NT2/D1 (cell line): Measurements from ENCODE around the gene TPSAB1.

ENCODE experiments used
- DNase-seq: peaks from one replicate; pipeline ENCODE4 v3.0.0-alpha.2; 2011; ENCODE audit warnings: low read depth, low spot score
- H3K27me3 ChIP-seq: 2 replicates; pipeline ENCODE4 v1.6.0; 2011; ENCODE audit warnings: mild to moderate bottlenecking; ENCODE audit not compliant: insufficient read length, insufficient read depth
- H3K36me3 ChIP-seq: 2 replicates; pipeline ENCODE4 v1.6.1; 2011; ENCODE audit warnings: mild to moderate bottlenecking, low read length, mixed read lengths; ENCODE audit not compliant: insufficient read depth, insufficient read length
- H3K4me1 ChIP-seq: 2 replicates; pipeline ENCODE4 v1.5.1; 2011; ENCODE audit not compliant: insufficient read depth, insufficient read length
- H3K4me3 ChIP-seq: 2 replicates; pipeline ENCODE4 v1.5.1; 2011; ENCODE audit warnings: low read depth; ENCODE audit not compliant: insufficient read length
- H3K9ac ChIP-seq: 2 replicates; pipeline ENCODE4 v1.6.0; 2011; ENCODE audit warnings: low read depth; ENCODE audit not compliant: insufficient read length
- H3K9me3 ChIP-seq: 2 replicates; pipeline ENCODE4 v1.5.1; 2011; ENCODE audit warnings: mild to moderate bottlenecking, low read length; ENCODE audit not compliant: insufficient read depth
- SUZ12 ChIP-seq: IDR thresholded peaks from 2 replicates; pipeline ENCODE4 v1.6.1; 2011; ENCODE audit not compliant: insufficient read length, insufficient read depth; ENCODE audit errors: extremely low read depth
- YY1 ChIP-seq: IDR thresholded peaks from 2 replicates; pipeline ENCODE4 v1.6.1; 2011; ENCODE audit not compliant: insufficient read length, insufficient read depth
- ZNF274 ChIP-seq: IDR thresholded peaks from 2 replicates; pipeline ENCODE4 v1.6.1; 2011; ENCODE audit warnings: mild to moderate bottlenecking, low read depth, low read length

TPSAB1 gene

DNA sequence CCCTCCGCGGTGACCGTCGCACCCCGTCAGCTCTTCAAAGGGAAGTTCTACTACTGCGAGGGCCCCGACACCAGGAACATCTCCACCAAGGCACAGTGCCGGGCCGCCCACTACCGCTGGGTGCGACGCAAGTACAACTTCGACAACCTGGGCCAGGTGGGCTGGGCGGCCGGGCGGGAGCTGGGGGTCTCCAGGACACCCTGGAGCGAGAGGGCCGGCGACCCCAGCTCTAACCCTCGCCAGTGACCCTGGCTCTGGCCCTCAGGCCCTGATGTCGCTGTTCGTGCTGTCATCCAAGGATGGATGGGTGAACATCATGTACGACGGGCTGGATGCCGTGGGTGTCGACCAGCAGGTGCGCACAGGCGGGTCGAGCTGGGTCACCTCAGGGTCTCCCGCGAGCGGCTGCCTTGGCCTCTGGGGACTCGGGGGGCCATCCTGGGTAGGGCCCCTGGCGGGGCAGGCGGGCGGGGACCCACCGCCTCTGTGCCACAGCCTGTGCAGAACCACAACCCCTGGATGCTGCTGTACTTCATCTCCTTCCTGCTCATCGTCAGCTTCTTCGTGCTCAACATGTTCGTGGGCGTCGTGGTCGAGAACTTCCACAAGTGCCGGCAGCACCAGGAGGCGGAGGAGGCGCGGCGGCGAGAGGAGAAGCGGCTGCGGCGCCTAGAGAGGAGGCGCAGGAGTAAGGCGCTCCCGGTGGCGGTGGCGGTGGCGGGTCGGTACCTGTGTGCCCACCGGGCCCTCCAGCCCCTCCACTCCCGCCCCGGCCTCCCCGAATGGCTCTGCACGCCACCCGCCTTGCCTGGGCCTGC is 28.8 kb upstream of the TPSAB1 start:
- H3K27me3 ChIP-seq = no peaks in the 10 kb centered on the region
- no peak for DNase-seq
- no peaks in the 10 kb centered on the region for H3K9me3 ChIP-seq
- no peak overlapping the region for H3K9ac ChIP-seq
- peaks cover 89% of the 10 kb centered on the region for H3K36me3 ChIP-seq
- no peak overlapping the region for H3K4me3 ChIP-seq
- no peak for TF ChIP-seq YY1
- TF ChIP-seq SUZ12 = no peak
- TF ChIP-seq ZNF274 = no peak
- H3K4me1 ChIP-seq = no peaks in the 10 kb centered on the region

GRCh38 chr16:1212616-1213194 is 27.8 kb upstream of the TPSAB1 start:
- Histone ChIP-seq H3K9me3 (no peaks in the 10 kb centered on the region), H3K27me3 (no peaks in the 10 kb centered on the region), H3K4me1 (no peaks in the 10 kb centered on the region), H3K9ac (no peak overlapping the region), H3K36me3 (peaks cover 90% of the 10 kb centered on the region), H3K4me3 (no peak overlapping the region)
- no peak for TF ChIP-seq SUZ12
- TF ChIP-seq ZNF274 = no peak
- TF ChIP-seq YY1 = no peak
- DNase-seq = no peak

DNA sequence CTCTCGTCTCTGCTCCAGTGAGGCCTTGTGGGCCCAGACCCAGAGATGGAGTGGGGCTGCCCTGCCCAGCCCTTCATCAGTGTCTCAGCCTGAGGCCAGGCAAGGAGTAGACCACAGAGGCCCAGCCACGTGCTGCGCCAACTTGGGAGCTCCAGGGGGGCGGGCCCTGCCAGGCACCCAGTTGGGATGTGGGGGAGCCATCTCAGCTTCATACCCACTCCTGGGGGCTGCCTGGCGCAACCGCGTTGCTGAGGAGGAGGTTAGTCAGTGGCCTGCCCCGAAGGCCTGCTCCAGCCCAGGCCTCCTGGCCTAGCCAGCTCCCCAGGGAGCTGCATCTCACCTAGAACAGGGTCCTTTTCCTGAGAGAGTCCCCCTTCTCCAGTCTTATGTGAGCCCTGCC is 27.3 kb upstream of the TPSAB1 start:
- H3K4me1 ChIP-seq = no peaks in the 10 kb centered on the region
- H3K4me3 ChIP-seq = no peak overlapping the region
- peaks cover 90% of the 10 kb centered on the region for H3K36me3 ChIP-seq
- DNase-seq = no peak
- H3K27me3 ChIP-seq = no peaks in the 10 kb centered on the region
- no peaks in the 10 kb centered on the region for H3K9me3 ChIP-seq
- TF ChIP-seq ZNF274 (no peak), SUZ12 (no peak), YY1 (no peak)
- H3K9ac ChIP-seq = no peak overlapping the region

DNA sequence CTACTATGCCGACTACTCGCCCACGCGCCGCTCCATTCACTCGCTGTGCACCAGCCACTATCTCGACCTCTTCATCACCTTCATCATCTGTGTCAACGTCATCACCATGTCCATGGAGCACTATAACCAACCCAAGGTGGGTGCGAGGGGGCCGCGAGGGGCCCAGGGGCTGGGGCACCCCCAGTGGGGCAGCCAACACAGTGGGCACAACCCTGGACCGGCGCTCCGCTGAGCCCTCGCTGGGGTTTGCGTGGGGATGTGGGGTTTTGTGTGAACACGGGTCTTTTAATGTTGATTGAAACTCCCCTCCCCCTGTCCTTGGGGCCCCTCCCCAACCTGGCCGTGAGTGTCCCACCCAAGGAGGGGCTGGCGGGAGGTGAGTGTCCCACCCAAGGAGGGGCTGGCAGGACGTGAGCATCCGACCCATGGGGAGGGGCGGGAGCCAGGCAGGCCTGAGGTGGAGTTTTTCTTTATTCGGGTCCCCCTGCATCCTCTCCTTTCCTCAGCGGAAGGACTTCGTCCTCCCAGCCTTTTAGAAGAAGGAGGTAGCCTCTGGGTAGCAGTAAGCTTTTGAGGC is 26.6 kb upstream of the TPSAB1 start:
- DNase-seq = no peak
- Histone ChIP-seq H3K9ac (no peak overlapping the region), H3K27me3 (no peaks in the 10 kb centered on the region), H3K9me3 (no peaks in the 10 kb centered on the region), H3K4me3 (no peak overlapping the region), H3K36me3 (peaks cover 89% of the 10 kb centered on the region), H3K4me1 (no peaks in the 10 kb centered on the region)
- TF ChIP-seq SUZ12 (no peak), ZNF274 (no peak), YY1 (no peak)

GRCh38 chr16:1214719-1215118 is 25.8 kb upstream of the TPSAB1 start:
- no peak overlapping the region for H3K4me3 ChIP-seq
- H3K9ac ChIP-seq = no peak overlapping the region
- H3K27me3 ChIP-seq = no peaks in the 10 kb centered on the region
- H3K36me3 ChIP-seq = peaks cover 89% of the 10 kb centered on the region
- DNase-seq = no peak
- TF ChIP-seq SUZ12 (no peak), YY1 (no peak), ZNF274 (no peak)
- H3K9me3 ChIP-seq = no peaks in the 10 kb centered on the region
- no peaks in the 10 kb centered on the region for H3K4me1 ChIP-seq

DNA sequence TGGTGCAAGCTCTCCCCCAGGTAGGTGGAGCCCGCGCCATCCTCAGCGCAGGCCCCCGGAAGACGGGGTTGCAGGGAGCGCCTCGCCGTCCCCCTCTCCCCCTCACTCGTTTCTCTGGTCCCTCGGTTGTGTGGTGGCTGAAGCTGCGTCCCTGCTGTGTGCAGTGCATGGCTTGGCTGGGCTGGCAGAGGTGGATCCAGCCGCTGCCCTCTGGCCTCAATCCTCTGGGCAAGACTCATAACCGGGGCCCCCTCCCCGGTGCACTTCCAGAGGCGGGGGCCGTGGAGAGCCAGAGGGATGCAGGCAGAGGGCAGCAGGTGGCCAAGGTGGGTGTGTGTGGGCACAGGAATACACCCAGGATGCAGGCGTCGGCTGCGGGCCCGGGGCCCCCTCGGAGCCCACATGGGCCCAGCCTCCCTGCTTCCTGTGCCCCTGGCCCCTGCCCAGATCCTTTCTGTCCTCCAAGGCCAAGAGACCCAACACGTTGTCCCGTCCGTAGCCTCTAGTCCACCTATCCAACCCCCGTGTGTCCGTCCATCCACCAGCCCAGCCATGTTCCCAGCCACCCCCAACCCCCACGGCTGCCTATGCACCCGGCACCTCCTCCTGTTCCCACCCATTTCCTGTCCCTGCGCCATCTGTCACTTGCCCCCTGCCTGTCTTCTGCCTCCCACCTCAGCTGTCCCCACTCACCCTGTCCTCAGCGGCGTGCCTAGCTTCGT is 24.8 kb upstream of the TPSAB1 start:
- Histone ChIP-seq H3K4me1 (no peaks in the 10 kb centered on the region), H3K9me3 (no peaks in the 10 kb centered on the region), H3K4me3 (no peak overlapping the region), H3K27me3 (no peaks in the 10 kb centered on the region), H3K9ac (no peak overlapping the region), H3K36me3 (peaks cover 90% of the 10 kb centered on the region)
- TF ChIP-seq YY1 (no peak), SUZ12 (no peak), ZNF274 (no peak)
- DNase-seq = no peak

DNA sequence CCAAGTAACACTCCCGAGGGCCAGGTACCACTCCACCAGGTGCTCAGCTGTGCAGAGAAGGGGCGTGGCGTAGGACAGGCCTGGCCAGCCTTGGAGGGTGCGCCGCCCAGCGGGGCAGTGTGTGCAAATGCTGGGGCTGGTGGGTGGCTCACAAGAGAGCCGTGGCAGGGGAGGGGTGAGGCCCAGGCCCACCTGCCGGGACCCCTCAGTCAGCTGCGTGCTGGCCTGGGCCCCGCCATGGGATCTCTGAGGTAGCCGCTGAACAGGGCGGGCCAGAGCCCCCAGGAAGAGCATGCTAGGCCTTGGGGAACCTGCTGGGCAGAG is 24.2 kb upstream of the TPSAB1 start:
- peaks cover 92% of the 10 kb centered on the region for H3K36me3 ChIP-seq
- no peak for DNase-seq
- no peak overlapping the region for H3K9ac ChIP-seq
- no peaks in the 10 kb centered on the region for H3K27me3 ChIP-seq
- no peak overlapping the region for H3K4me3 ChIP-seq
- no peaks in the 10 kb centered on the region for H3K4me1 ChIP-seq
- H3K9me3 ChIP-seq = no peaks in the 10 kb centered on the region
- TF ChIP-seq YY1 = no peak
- TF ChIP-seq ZNF274 = no peak
- no peak for TF ChIP-seq SUZ12
